HG02943 (cell line): Measurements from ENCODE around the gene SCYL2.
"Not testable (repeated sequence)": the region's sequence is repeated elsewhere in the genome, so short reads cannot be mapped to it uniquely, and the experiment has no call there.

Experiments
- ATAC-seq: cut with Tn5 transposase; IDR thresholded peaks from one replicate; pipeline ENCODE4 v1.9.1; 2021; ENCODE audit warnings: mild to moderate bottlenecking, low read depth, moderate library complexity; ENCODE audit not compliant: unreplicated experiment

Gene SCYL2

GRCh38 chr12:100317371-100317770 is 50.4 kb downstream of the SCYL2 start:
- no peak for ATAC-seq

GRCh38 chr12:100324498-100324897 is 57.5 kb downstream of the SCYL2 start:
- no peak for ATAC-seq

GRCh38 chr12:100326208-100326607 is 59.2 kb downstream of the SCYL2 start:
- ATAC-seq = no peak

GRCh38 chr12:100329800-100330199 is 62.8 kb downstream of the SCYL2 start:
- ATAC-seq = peak; percentile 83

GRCh38 chr12:100331871-100332270 is 64.9 kb downstream of the SCYL2 start:
- no peak for ATAC-seq

- ATAC-seq = no peak
Measured at GRCh38 chr12:100332852-100333251, 65.9 kb downstream of the SCYL2 start.

GRCh38 chr12:100337299-100337698 is 70.3 kb downstream of the SCYL2 start:
- no peak for ATAC-seq

GRCh38 chr12:100337727-100338126 is 70.8 kb downstream of the SCYL2 start:
- no peak for ATAC-seq

GRCh38 chr12:100339071-100339470 is 72.1 kb downstream of the SCYL2 start:
- no peak for ATAC-seq

GRCh38 chr12:100342897-100343296 is 75.9 kb downstream of the SCYL2 start:
- not testable (repeated sequence) for ATAC-seq

- not testable (repeated sequence) for ATAC-seq
Measured at GRCh38 chr12:100344351-100344750, 77.4 kb downstream of the SCYL2 start.

GRCh38 chr12:100345020-100345767 is 78.2 kb downstream of the SCYL2 start:
- ATAC-seq = no peak

GRCh38 chr12:100346660-100347059 is 79.7 kb downstream of the SCYL2 start:
- ATAC-seq = no peak

- ATAC-seq = no peak
Measured at GRCh38 chr12:100348657-100349454, 81.9 kb downstream of the SCYL2 start.

- no peak for ATAC-seq
Measured at GRCh38 chr12:100356644-100357223, 89.8 kb downstream of the SCYL2 start, which contains the start of gene SLC17A8. Gene SLC17A8, plus strand, starts transcription at chr12:100357074. Its CDS starts 318 bp downstream, at chr12:100357392.

- no peak for ATAC-seq
Measured at GRCh38 chr12:100359248-100359647, 92.3 kb downstream of the SCYL2 start.

GRCh38 chr12:100359822-100360221 is 92.8 kb downstream of the SCYL2 start:
- no peak for ATAC-seq

GRCh38 chr12:100360450-100360849 is 93.5 kb downstream of the SCYL2 start:
- ATAC-seq = no peak

- no peak for ATAC-seq
Measured at GRCh38 chr12:100364324-100364723, 97.3 kb downstream of the SCYL2 start.

GRCh38 chr12:100365411-100365810 is 98.4 kb downstream of the SCYL2 start:
- ATAC-seq = no peak

- ATAC-seq = no peak
Measured at GRCh38 chr12:100368066-100368465, 101.1 kb downstream of the SCYL2 start.
